Activated CD8-positive, alpha-beta T cell treated with anti-CD3 and anti-CD28 coated beads for 36 hours (primary cell): ENCODE measurements around the gene MARS1. TPM values are rescaled to one million over a fixed set of nuclear protein-coding genes. Genes with fewer than 3 reads are reported as not detected.

Experiments
- ATAC-seq: fragments of 200-7000 bp; cut with Tn5 transposase; one replicate; pipeline ENCODE4 v1.10.0; 2021; ENCODE audit warnings: mild to moderate bottlenecking, moderate library complexity
- CTCF ChIA-PET: fragments of 350-600 bp; sonication (Branson Sonifier 250); formaldehyde crosslinking; loops from one replicate; lab custom pipeline; 2021; ENCODE audit warnings: antibody characterized with exemption; lab: Charles Lee
- POLR2A ChIA-PET: fragments of 350-600 bp; sonication (Branson Sonifier 250); formaldehyde crosslinking; loops from one replicate; lab custom pipeline; 2021; ENCODE audit warnings: antibody characterized with exemption; lab: Charles Lee
- DNase-seq: peaks from one replicate; pipeline ENCODE4 v3.0.0-alpha.2; 2020
- H3K27ac Mint-ChIP-seq: one replicate; pipeline ENCODE4 v1.8.0; 2021; ENCODE audit warnings: mild to moderate bottlenecking, mixed read lengths
- H3K27me3 Mint-ChIP-seq: one replicate; pipeline ENCODE4 v1.8.0; 2021; ENCODE audit warnings: mixed read lengths
- H3K36me3 Mint-ChIP-seq: one replicate; pipeline ENCODE4 v1.8.0; 2021; ENCODE audit warnings: low read depth, mixed read lengths
- H3K4me1 Mint-ChIP-seq: one replicate; pipeline ENCODE4 v1.8.0; 2021; ENCODE audit warnings: low read depth, mixed read lengths
- H3K4me3 Mint-ChIP-seq: one replicate; pipeline ENCODE4 v1.8.0; 2021; ENCODE audit warnings: mild to moderate bottlenecking, moderate library complexity, mixed read lengths
- H3K9me3 Mint-ChIP-seq: one replicate; pipeline ENCODE4 v1.8.0; 2021; ENCODE audit warnings: mixed read lengths
- CTCF ChIP-seq: fragments of 200-600 bp; IDR thresholded peaks from one replicate; pipeline ENCODE4 v1.8.0; 2022; ENCODE audit warnings: antibody characterized with exemption, mild to moderate bottlenecking
- intact Hi-C: fragments of 100-400 bp; cut with micrococcal nuclease; formaldehyde crosslinking; loops from one replicate; pipeline ENCODE4 v1.10.0; 2022
- total RNA-seq, 2 experiments: library from RNA; stranded (reverse); gene quantifications; one replicate each; pipeline ENCODE4 v1.2.3, GENCODE V29; 2021

MARS1 gene
- total RNA-seq, 2 experiments from 2014 or later = 343 to 345 TPM

- Mint-ChIP-seq H3K4me1 (peaks cover 66% of the 10 kb centered on the region), H3K36me3 (peaks cover 55% of the 10 kb centered on the region), H3K4me3 (peak within 1 kb of the TSS; percentile 95), H3K9me3 (no peaks in the 10 kb centered on the region), H3K27me3 (no peaks in the 10 kb centered on the region), H3K27ac (peak within 1 kb of the TSS; percentile 99)
- CTCF ChIA-PET = interaction anchor here (0.8 to 2.6 kb wide), 5 partner anchors 31 to 62 kb away, joined by 3 to 7 read pairs (median 4); no protein-coding TSS in a partner anchor
- peak; percentile 78 for ATAC-seq
- TF ChIP-seq CTCF = no peak
- intact Hi-C loops = loop anchor here (5.0 kb wide), 1 partner anchor 43 kb away; the partner anchor contains the start of gene ARHGAP9
- POLR2A ChIA-PET = interaction anchor here (0.8 to 5.7 kb wide), 14 partner anchors 7 to 290 kb away, joined by 3 to 50 read pairs (median 4); partner anchors contain the start of genes DCTN2, MARS1, OS9 and SHMT2
- peak; percentile 99 for DNase-seq
Measured at GRCh38 chr12:57520053-57520818, 32.4 kb downstream of the MARS1 start, which contains the start of gene DDIT3. DDIT3 (minus strand) TSS chr12:57520514; CDS start chr12:57517406, 3,108 bp downstream.

GRCh38 chr12:57521525-57522010 is 33.7 kb downstream of the MARS1 start:
- Mint-ChIP-seq H3K9me3 (no peaks in the 10 kb centered on the region), H3K27me3 (no peaks in the 10 kb centered on the region), H3K4me1 (peaks cover 65% of the 10 kb centered on the region), H3K27ac (peak overlapping the region; percentile 99), H3K36me3 (peaks cover 42% of the 10 kb centered on the region), H3K4me3 (peak overlapping the region; percentile 95)
- intact Hi-C loops = loop anchor here (5.0 kb wide), 1 partner anchor 44 kb away; the partner anchor contains the start of gene ARHGAP9
- DNase-seq = peak; percentile 29
- ChIA-PET CTCF (interaction anchor here (2.6 kb wide), 1 partner anchor 45 kb away, joined by 7 read pairs; no protein-coding TSS in a partner anchor), POLR2A (interaction anchor here (0.7 to 5.7 kb wide), 2 partner anchors 33 to 280 kb away, joined by 4 to 50 read pairs; partner anchors contain the start of gene MARS1)
- ATAC-seq = no peak
- TF ChIP-seq CTCF = no peak

- H3K36me3 Mint-ChIP-seq = peaks cover 36% of the 10 kb centered on the region
- CTCF ChIA-PET = no interaction called here
- peak; percentile 46 for ATAC-seq
- no peaks in the 10 kb centered on the region for H3K9me3 Mint-ChIP-seq
- no peaks in the 10 kb centered on the region for H3K27me3 Mint-ChIP-seq
- DNase-seq = peak; percentile 90
- no peak for TF ChIP-seq CTCF
- H3K4me1 Mint-ChIP-seq = peaks cover 63% of the 10 kb centered on the region
- peak within 1 kb of the TSS; percentile 95 for H3K4me3 Mint-ChIP-seq
- intact Hi-C loops = loop anchor here (5.0 kb wide), 1 partner anchor 45 kb away; the partner anchor contains the start of gene ARHGAP9
- POLR2A ChIA-PET = interaction anchor here (6.9 kb wide), 1 partner anchor 18 kb away, joined by 46 read pairs; no protein-coding TSS in a partner anchor
- peak within 1 kb of the TSS; percentile 99 for H3K27ac Mint-ChIP-seq
Measured at GRCh38 chr12:57522011-57522886, 34.4 kb downstream of the MARS1 start, which contains the start of gene MBD6. MBD6 (plus strand) TSS chr12:57522824; CDS start chr12:57524304, 1,480 bp downstream.

GRCh38 chr12:57522887-57523705 is 35.2 kb downstream of the MARS1 start:
- H3K27me3 Mint-ChIP-seq = no peaks in the 10 kb centered on the region
- peaks cover 56% of the 10 kb centered on the region for H3K4me1 Mint-ChIP-seq
- peak overlapping the region; percentile 91 for H3K27ac Mint-ChIP-seq
- no peak for TF ChIP-seq CTCF
- H3K36me3 Mint-ChIP-seq = peaks cover 33% of the 10 kb centered on the region
- intact Hi-C loops = loop anchor here (5.0 kb wide), 1 partner anchor 46 kb away; the partner anchor contains the start of gene ARHGAP9
- ChIA-PET POLR2A (interaction anchor here (0.6 to 6.9 kb wide), 8 partner anchors 8 to 104 kb away, joined by 3 to 46 read pairs (median 3); no protein-coding TSS in a partner anchor), CTCF (interaction anchor here (1.0 to 2.3 kb wide), 4 partner anchors 62 to 233 kb away, joined by 3 to 14 read pairs (median 5); no protein-coding TSS in a partner anchor)
- H3K4me3 Mint-ChIP-seq = peak overlapping the region; percentile 95
- ATAC-seq (no peak), DNase-seq (no peak)
- no peaks in the 10 kb centered on the region for H3K9me3 Mint-ChIP-seq
